ENCODE results near the gene ANKS1A. TPM values are rescaled to one million over a fixed set of nuclear protein-coding genes. Genes with fewer than 3 reads are reported as not detected.

Gene ANKS1A
- total RNA-seq, 1 experiment from 2014 or later: 28.5 TPM

DNA sequence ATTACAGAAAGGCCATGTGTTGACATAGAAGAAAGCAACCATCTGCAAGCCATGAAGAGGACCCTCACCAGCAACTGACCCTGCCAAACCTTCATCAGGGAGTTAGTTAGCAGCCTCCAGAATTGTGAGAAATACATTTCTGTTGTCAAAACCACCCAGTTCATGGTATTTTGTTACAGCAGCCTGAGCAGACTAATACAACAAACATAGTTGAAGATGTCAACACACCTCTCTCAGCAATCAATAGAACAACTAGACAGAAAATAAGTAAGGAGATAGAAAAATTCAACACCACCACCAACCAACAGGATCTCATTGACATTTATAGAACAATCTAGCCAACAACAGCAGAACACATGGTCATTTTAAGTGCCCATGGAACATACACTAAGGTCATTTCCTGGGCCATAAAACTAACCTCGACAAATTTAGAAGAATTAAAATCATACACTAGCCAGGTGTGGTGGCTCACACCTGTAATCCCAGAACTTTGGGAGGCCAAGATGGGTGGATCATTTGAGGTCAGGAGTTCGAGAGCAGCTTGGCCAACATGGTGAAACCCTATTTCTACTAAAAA, 219.3 kb downstream of the ANKS1A start:
- Histone ChIP-seq H4K20me1 (ENCODE audit: insufficient read depth) (no peaks in the 10 kb centered on the region), H3F3A (ENCODE audit: insufficient read depth, low read depth) (no peaks in the 10 kb centered on the region), H2AFZ (no peak overlapping the region), H3K4me1 (replicated peaks; ENCODE audit: insufficient read depth) (peaks cover 12% of the 10 kb centered on the region; the same call in 1 of the 2 replicates), H3K9me2 (ENCODE audit: insufficient read depth) (no peaks in the 10 kb centered on the region), H3K79me2 (ENCODE audit: low read depth) (no peaks in the 10 kb centered on the region), H3K36me3 (ENCODE audit: low read depth) (no peaks in the 10 kb centered on the region), H3K4me3 (no peak overlapping the region), H3K9me3 (ENCODE audit: insufficient read depth, low read depth) (no peaks in the 10 kb centered on the region; the same call in 1 of the 2 replicates), H3K4me2 (no peak overlapping the region), H3K27ac (no peak overlapping the region), H3K27me3 (ENCODE audit: insufficient read depth, low read depth) (no peaks in the 10 kb centered on the region)
- CTCF ChIA-PET: no interaction called here
- POLR2A ChIA-PET (ENCODE audit: unreplicated experiment): no interaction called here
- TF ChIP-seq, protein P1, sequence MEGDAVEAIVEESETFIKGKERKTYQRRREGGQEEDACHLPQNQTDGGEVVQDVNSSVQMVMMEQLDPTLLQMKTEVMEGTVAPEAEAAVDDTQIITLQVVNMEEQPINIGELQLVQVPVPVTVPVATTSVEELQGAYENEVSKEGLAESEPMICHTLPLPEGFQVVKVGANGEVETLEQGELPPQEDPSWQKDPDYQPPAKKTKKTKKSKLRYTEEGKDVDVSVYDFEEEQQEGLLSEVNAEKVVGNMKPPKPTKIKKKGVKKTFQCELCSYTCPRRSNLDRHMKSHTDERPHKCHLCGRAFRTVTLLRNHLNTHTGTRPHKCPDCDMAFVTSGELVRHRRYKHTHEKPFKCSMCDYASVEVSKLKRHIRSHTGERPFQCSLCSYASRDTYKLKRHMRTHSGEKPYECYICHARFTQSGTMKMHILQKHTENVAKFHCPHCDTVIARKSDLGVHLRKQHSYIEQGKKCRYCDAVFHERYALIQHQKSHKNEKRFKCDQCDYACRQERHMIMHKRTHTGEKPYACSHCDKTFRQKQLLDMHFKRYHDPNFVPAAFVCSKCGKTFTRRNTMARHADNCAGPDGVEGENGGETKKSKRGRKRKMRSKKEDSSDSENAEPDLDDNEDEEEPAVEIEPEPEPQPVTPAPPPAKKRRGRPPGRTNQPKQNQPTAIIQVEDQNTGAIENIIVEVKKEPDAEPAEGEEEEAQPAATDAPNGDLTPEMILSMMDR (conservative IDR thresholded peaks at IDR 0.05): no peak
- TF ChIP-seq EZH2 (IDR thresholded peaks at IDR 0.05; ENCODE audit: low read depth): no peak
- BruUV-seq (replicated peaks): no TSS peak
- intact Hi-C loops (cut with micrococcal nuclease; ENCODE audit: unreplicated experiment): no loop called here
- no peak for DNase-seq

DNA sequence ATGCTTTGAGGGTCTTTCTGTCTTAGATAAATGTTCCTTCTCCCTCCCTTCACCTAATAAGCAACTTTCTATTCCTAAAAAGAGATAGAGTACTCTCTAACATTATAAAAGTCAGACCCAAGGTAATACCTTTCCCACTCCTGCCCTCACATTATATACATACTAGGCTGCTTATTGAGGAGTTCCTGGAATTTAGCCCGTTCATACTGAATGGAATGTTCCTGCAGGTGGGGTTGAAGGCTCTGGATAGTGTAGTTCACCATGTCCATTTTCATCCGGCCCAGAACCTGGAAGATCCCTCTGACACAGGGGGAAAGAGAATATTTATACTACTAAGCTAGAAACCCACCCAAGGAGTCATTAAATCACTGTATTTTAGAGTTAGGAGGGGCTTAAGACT, 231.7 kb downstream of the ANKS1A start:
- ChIA-PET CTCF (no interaction called here), POLR2A (ENCODE audit: unreplicated experiment) (interaction anchor here (0.6 kb wide), 1 partner anchor 884 kb away, joined by 18 read pairs; the partner anchor contains the start of gene HMGA1)
- Histone ChIP-seq H3K36me3 (ENCODE audit: low read depth) (no peaks in the 10 kb centered on the region), H3K4me3 (no peak overlapping the region), H2AFZ (no peak overlapping the region), H3K9me2 (ENCODE audit: insufficient read depth) (no peaks in the 10 kb centered on the region), H3K4me1 (replicated peaks; ENCODE audit: insufficient read depth) (peaks cover 14% of the 10 kb centered on the region), H3K9me3 (ENCODE audit: insufficient read depth, low read depth) (no peaks in the 10 kb centered on the region), H3F3A (ENCODE audit: insufficient read depth, low read depth) (peaks cover 15% of the 10 kb centered on the region), H3K4me2 (peak overlapping the region; percentile 51), H3K27me3 (ENCODE audit: insufficient read depth, low read depth) (no peaks in the 10 kb centered on the region), H4K20me1 (ENCODE audit: insufficient read depth) (no peaks in the 10 kb centered on the region), H3K79me2 (ENCODE audit: low read depth) (no peaks in the 10 kb centered on the region), H3K27ac (peak overlapping the region; percentile 96)
- peak in 1 of 2 experiments; percentile 55 for DNase-seq
- intact Hi-C loops (cut with micrococcal nuclease; ENCODE audit: unreplicated experiment): no loop called here
- BruUV-seq (replicated peaks): no TSS peak
- TF ChIP-seq, protein P1 (conservative IDR thresholded peaks at IDR 0.05): no peak
- no peak for TF ChIP-seq EZH2 (IDR thresholded peaks at IDR 0.05; ENCODE audit: low read depth)

DNA sequence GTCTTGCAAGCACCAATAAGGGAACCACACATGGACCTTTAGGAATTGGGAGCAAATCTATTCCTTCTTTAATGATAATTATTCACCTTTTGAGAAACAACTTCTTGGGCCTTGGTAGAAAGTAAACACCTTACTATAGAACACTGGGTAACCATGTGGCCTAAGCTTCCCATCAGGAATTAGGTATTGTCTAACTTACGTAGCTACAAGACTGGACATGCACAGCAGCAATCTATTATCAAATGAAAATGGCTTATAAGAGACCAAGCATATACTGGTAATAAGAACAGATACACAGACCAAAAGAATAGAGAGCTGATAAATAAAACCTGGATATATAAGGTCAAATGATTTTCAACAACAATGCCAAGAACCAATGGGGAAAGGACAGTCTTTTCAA, 235.3 kb downstream of the ANKS1A start:
- Histone ChIP-seq H3K9me2 (ENCODE audit: insufficient read depth) (no peaks in the 10 kb centered on the region), H3K79me2 (ENCODE audit: low read depth) (no peaks in the 10 kb centered on the region), H4K20me1 (ENCODE audit: insufficient read depth) (no peaks in the 10 kb centered on the region), H3F3A (ENCODE audit: insufficient read depth, low read depth) (peaks cover 15% of the 10 kb centered on the region), H3K36me3 (ENCODE audit: low read depth) (no peaks in the 10 kb centered on the region), H3K4me2 (no peak overlapping the region), H3K27me3 (ENCODE audit: insufficient read depth, low read depth) (no peaks in the 10 kb centered on the region), H3K4me3 (no peak overlapping the region), H2AFZ (no peak overlapping the region), H3K27ac (no peak overlapping the region), H3K9me3 (ENCODE audit: insufficient read depth, low read depth) (no peaks in the 10 kb centered on the region), H3K4me1 (replicated peaks; ENCODE audit: insufficient read depth) (peaks cover 14% of the 10 kb centered on the region)
- DNase-seq: no peak
- ChIA-PET POLR2A (ENCODE audit: unreplicated experiment) (no interaction called here), CTCF (no interaction called here)
- intact Hi-C loops (cut with micrococcal nuclease; ENCODE audit: unreplicated experiment): no loop called here
- no TSS peak for BruUV-seq (replicated peaks)
- no peak for TF ChIP-seq EZH2 (IDR thresholded peaks at IDR 0.05; ENCODE audit: low read depth)
- TF ChIP-seq, protein P1 (conservative IDR thresholded peaks at IDR 0.05): no peak

All from PC-9 (cell line).